GM23338 (cell line): Measurements from ENCODE around the gene CNNM3. TPM values are rescaled to one million over a fixed set of nuclear protein-coding genes. Genes with fewer than 3 reads are reported as not detected.

Experiments
- ATAC-seq: fragments of 200-7000 bp; cut with Tn5 transposase; 3 replicates; pipeline ENCODE4 v1.9.1; 2020
- DNase-seq: peaks from one replicate; pipeline ENCODE4 v3.0.0-alpha.2; 2015; ENCODE audit warnings: low spot score
- H2AFZ ChIP-seq: fragments of 200-600 bp; sonication (generic); 2 replicates; pipeline ENCODE4 v1.8.0; 2016; ENCODE audit warnings: antibody characterized with exemption, mild to moderate bottlenecking, moderate library complexity
- H3F3A ChIP-seq: fragments of 200-600 bp; sonication (generic); replicated peaks from 2 replicates; pipeline ENCODE4 v1.8.0; 2017; ENCODE audit warnings: antibody characterized with exemption, mixed run types, low read depth
- H3K27ac ChIP-seq: fragments of 200-600 bp; sonication (generic); 2 replicates; pipeline ENCODE4 v1.6.1; 2016; ENCODE audit warnings: low read depth
- H3K27me3 ChIP-seq: fragments of 200-600 bp; sonication (generic); 2 replicates; pipeline ENCODE4 v1.8.0; 2016; ENCODE audit warnings: mild to moderate bottlenecking, mixed run types, moderate library complexity; ENCODE audit not compliant: insufficient read depth
- H3K36me3 ChIP-seq: fragments of 200-600 bp; sonication (generic); 2 replicates; pipeline ENCODE4 v1.8.0; 2016; ENCODE audit warnings: mild to moderate bottlenecking; ENCODE audit not compliant: insufficient read depth
- H3K4me1 ChIP-seq: fragments of 200-600 bp; sonication (generic); 2 replicates; pipeline ENCODE4 v1.8.0; 2016; ENCODE audit warnings: mild to moderate bottlenecking, moderate library complexity; ENCODE audit not compliant: insufficient read depth
- H3K4me2 ChIP-seq: fragments of 200-600 bp; sonication (generic); 2 replicates; pipeline ENCODE4 v1.7.1; 2017; ENCODE audit warnings: mixed run types
- H3K4me3 ChIP-seq: fragments of 200-600 bp; sonication (generic); 2 replicates; pipeline ENCODE4 v1.6.1; 2016; ENCODE audit warnings: mixed run types
- H3K79me2 ChIP-seq: fragments of 200-600 bp; sonication (generic); replicated peaks from 2 replicates; pipeline ENCODE4 v1.8.0; 2017; ENCODE audit warnings: mild to moderate bottlenecking; ENCODE audit not compliant: insufficient read depth
- H3K9me2 ChIP-seq: fragments of 200-600 bp; sonication (generic); 2 replicates; pipeline ENCODE4 v1.8.0; 2017; ENCODE audit not compliant: insufficient read depth
- H4K20me1 ChIP-seq: fragments of 200-600 bp; sonication (generic); replicated peaks from 2 replicates; pipeline ENCODE4 v1.8.0; 2017; ENCODE audit warnings: mild to moderate bottlenecking; ENCODE audit not compliant: insufficient read depth
- H3K27ac Mint-ChIP-seq: 2 replicates; pipeline ENCODE4 v1.8.0; 2020; ENCODE audit warnings: inconsistent platforms, mild to moderate bottlenecking, moderate library complexity, mixed read lengths
- H3K27me3 Mint-ChIP-seq: 3 replicates; pipeline ENCODE4 v1.8.0; 2022; ENCODE audit warnings: low read depth, mild to moderate bottlenecking, moderate library complexity, mixed read lengths, inconsistent platforms; ENCODE audit not compliant: insufficient read depth, poor library complexity
- H3K36me3 Mint-ChIP-seq: 3 replicates; pipeline ENCODE4 v1.8.0; 2021; ENCODE audit warnings: low read depth, mild to moderate bottlenecking, inconsistent platforms, moderate library complexity, mixed read lengths
- H3K4me1 Mint-ChIP-seq: 3 replicates; pipeline ENCODE4 v1.8.0; 2020; ENCODE audit warnings: mild to moderate bottlenecking, inconsistent platforms, mixed read lengths
- H3K4me3 Mint-ChIP-seq: 3 replicates; pipeline ENCODE4 v1.8.0; 2021; ENCODE audit warnings: moderate library complexity, mild to moderate bottlenecking, inconsistent platforms, mixed read lengths
- H3K9me3 Mint-ChIP-seq: 3 replicates; pipeline ENCODE4 v1.8.0; 2020; ENCODE audit warnings: moderate library complexity, mild to moderate bottlenecking, inconsistent platforms, mixed read lengths
- CREB1 ChIP-seq: fragments of 250-450 bp; sonication (Bioruptor Pico); IDR thresholded peaks from 2 replicates; pipeline ENCODE4 v1.5.0; 2020; ENCODE audit warnings: low read depth, mild to moderate bottlenecking, moderate library complexity
- EZH2 ChIP-seq: fragments of 200-600 bp; sonication (generic); IDR thresholded peaks from one replicate; pipeline ENCODE4 v1.8.0; 2017; ENCODE audit warnings: antibody characterized with exemption, mild to moderate bottlenecking, low read depth; ENCODE audit not compliant: unreplicated experiment
- EZH2phosphoT487 ChIP-seq: fragments of 200-600 bp; sonication (generic); IDR thresholded peaks from one replicate; pipeline ENCODE4 v1.8.1; 2018; ENCODE audit warnings: antibody characterized with exemption; ENCODE audit not compliant: unreplicated experiment
- JUNB ChIP-seq: IDR thresholded peaks from one replicate; pipeline ENCODE4 v1.6.1; 2016; ENCODE audit warnings: antibody characterized with exemption; ENCODE audit not compliant: unreplicated experiment
- NANOG ChIP-seq: IDR thresholded peaks from 2 replicates; pipeline ENCODE4 v1.6.1; 2016; ENCODE audit warnings: antibody characterized with exemption, borderline replicate concordance
- POLR2AphosphoS5 ChIP-seq: IDR thresholded peaks from 2 replicates; pipeline ENCODE4 v1.6.1; 2016; ENCODE audit warnings: antibody characterized with exemption, low read depth
- STAT1 ChIP-seq: IDR thresholded peaks from one replicate; pipeline ENCODE4 v1.6.1; 2016; ENCODE audit warnings: antibody characterized with exemption; ENCODE audit not compliant: unreplicated experiment
- ZNF114 ChIP-seq: fragments of 250-450 bp; sonication (Bioruptor Pico); IDR thresholded peaks from 2 replicates; pipeline ENCODE4 v1.5.0; 2020; ENCODE audit warnings: mild to moderate bottlenecking, moderate library complexity
- ZNF331 ChIP-seq: fragments of 250-450 bp; sonication (Bioruptor Pico); IDR thresholded peaks from 2 replicates; pipeline ENCODE4 v1.5.0; 2020; ENCODE audit warnings: low read depth, mild to moderate bottlenecking, moderate library complexity
- polyA plus RNA-seq: library from polyadenylated mRNA; unstranded; fragments of >200 nt; fragmentation: Nextera tagmentation; extraction: Ambion mirVana; gene quantifications from 2 replicates; pipeline ENCODE4 v1.2.1, GENCODE V29; 2016
- total RNA-seq: library from RNA; depleted of rRNA; stranded (reverse); fragments of >200 nt; shearing (Covaris generic); gene quantifications from 2 replicates; pipeline ENCODE4 v1.2.3, GENCODE V29; 2014
- TF ChIP-seq, protein P1 (sequence below): fragments of 250-450 bp; sonication (Bioruptor Pico); IDR thresholded peaks from 2 replicates; pipeline ENCODE4 v1.5.0; 2020; ENCODE audit warnings: mild to moderate bottlenecking, moderate library complexity
- TF ChIP-seq, protein P2 (sequence below), 2 experiments: fragments of 200-600 bp in 1 of 2; sonication (generic) in 1 of 2; conservative IDR thresholded peaks; 2 replicates each; pipeline versions ENCODE4 v1.5.1 to v1.6.1; 2016 to 2017; ENCODE audit warnings: antibody characterized with exemption in 2 of 2, low read depth in 2 of 2, mild to moderate bottlenecking in 2 of 2, moderate library complexity in 1 of 2
- TF ChIP-seq, protein P3 (sequence below): IDR thresholded peaks from one replicate; pipeline ENCODE4 v1.6.1; 2018; ENCODE audit warnings: antibody characterized with exemption; ENCODE audit not compliant: unreplicated experiment

The CNNM3 gene
- total and polyA plus RNA-seq, 2 experiments from 2014 or later: 5.3 to 25.7 TPM

DNA sequence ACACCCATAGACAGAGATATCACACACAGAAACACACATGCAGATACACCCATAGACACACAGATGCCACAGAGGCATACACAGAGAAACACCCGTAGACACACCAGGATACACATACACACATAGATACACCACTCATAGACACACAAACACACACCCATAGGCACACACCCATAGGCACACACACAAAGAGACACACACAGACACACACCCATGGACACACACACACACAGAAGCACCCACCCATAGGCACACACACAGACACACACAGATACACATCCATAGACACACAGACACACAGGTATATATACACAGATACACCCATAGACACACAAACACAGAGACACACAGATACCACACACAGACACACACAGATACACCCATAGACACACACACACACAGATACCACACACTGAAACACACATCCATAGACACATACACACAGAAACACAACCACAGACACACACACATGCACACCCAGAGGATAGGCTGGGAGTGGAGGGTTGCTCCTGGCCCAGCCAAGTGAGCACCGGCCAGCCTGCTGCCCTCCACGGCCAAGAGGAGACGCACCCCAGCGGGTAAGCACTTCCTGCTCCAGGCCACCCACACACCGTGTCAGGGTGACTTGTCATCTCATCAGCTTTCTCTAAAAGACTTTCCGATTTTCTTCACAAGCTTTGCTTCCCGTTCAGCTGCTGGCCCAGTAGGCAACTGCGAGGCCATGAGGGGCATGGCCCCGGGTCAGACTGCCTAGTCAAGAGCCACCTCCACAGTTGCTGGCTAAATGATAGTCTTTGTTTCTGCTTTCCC lies 14.1 kb upstream of the CNNM3 start (continued):
- TF ChIP-seq, protein P1, sequence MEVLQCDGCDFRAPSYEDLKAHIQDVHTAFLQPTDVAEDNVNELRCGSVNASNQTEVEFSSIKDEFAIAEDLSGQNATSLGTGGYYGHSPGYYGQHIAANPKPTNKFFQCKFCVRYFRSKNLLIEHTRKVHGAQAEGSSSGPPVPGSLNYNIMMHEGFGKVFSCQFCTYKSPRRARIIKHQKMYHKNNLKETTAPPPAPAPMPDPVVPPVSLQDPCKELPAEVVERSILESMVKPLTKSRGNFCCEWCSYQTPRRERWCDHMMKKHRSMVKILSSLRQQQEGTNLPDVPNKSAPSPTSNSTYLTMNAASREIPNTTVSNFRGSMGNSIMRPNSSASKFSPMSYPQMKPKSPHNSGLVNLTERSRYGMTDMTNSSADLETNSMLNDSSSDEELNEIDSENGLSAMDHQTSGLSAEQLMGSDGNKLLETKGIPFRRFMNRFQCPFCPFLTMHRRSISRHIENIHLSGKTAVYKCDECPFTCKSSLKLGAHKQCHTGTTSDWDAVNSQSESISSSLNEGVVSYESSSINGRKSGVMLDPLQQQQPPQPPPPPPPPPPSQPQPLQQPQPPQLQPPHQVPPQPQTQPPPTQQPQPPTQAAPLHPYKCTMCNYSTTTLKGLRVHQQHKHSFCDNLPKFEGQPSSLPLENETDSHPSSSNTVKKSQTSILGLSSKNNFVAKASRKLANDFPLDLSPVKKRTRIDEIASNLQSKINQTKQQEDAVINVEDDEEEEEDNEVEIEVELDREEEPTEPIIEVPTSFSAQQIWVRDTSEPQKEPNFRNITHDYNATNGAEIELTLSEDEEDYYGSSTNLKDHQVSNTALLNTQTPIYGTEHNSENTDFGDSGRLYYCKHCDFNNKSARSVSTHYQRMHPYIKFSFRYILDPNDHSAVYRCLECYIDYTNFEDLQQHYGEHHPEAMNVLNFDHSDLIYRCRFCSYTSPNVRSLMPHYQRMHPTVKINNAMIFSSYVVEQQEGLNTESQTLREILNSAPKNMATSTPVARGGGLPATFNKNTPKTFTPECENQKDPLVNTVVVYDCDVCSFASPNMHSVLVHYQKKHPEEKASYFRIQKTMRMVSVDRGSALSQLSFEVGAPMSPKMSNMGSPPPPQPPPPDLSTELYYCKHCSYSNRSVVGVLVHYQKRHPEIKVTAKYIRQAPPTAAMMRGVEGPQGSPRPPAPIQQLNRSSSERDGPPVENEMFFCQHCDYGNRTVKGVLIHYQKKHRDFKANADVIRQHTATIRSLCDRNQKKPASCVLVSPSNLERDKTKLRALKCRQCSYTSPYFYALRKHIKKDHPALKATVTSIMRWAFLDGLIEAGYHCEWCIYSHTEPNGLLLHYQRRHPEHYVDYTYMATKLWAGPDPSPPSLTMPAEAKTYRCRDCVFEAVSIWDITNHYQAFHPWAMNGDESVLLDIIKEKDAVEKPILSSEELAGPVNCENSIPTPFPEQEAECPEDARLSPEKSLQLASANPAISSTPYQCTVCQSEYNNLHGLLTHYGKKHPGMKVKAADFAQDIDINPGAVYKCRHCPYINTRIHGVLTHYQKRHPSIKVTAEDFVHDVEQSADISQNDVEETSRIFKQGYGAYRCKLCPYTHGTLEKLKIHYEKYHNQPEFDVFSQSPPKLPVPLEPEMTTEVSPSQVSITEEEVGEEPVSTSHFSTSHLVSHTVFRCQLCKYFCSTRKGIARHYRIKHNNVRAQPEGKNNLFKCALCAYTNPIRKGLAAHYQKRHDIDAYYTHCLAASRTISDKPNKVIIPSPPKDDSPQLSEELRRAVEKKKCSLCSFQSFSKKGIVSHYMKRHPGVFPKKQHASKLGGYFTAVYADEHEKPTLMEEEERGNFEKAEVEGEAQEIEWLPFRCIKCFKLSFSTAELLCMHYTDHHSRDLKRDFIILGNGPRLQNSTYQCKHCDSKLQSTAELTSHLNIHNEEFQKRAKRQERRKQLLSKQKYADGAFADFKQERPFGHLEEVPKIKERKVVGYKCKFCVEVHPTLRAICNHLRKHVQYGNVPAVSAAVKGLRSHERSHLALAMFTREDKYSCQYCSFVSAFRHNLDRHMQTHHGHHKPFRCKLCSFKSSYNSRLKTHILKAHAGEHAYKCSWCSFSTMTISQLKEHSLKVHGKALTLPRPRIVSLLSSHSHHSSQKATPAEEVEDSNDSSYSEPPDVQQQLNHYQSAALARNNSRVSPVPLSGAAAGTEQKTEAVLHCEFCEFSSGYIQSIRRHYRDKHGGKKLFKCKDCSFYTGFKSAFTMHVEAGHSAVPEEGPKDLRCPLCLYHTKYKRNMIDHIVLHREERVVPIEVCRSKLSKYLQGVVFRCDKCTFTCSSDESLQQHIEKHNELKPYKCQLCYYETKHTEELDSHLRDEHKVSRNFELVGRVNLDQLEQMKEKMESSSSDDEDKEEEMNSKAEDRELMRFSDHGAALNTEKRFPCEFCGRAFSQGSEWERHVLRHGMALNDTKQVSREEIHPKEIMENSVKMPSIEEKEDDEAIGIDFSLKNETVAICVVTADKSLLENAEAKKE (CRISPR knock-in tag): no peak
- TF ChIP-seq ZNF331 (CRISPR knock-in tag): no peak
- TF ChIP-seq JUNB: no peak

DNA sequence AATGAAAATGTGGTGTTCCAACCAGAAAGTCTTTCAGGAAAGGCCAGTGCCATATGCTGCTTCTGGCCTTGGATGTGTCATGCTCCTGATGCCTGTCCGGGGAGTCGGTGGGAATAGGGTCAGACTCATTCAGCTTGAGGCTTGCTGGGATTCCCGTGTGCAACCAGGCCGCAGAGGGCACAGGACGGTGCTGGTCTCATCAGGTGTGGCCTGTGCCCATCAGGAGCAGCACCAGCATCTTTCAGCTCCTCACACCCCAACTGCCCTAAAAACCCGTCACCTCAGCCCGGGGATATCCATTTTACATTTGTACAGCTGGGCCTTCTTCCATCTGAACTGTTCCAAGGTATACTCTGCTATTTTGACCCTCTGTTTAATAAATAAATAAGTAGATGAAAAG lies 13.3 kb upstream of the CNNM3 start:
- no peaks in the 10 kb centered on the region for H3K9me2 ChIP-seq
- no peaks in the 10 kb centered on the region; the same call in 1 of the 2 replicates for H3F3A ChIP-seq
- no peaks in the 10 kb centered on the region for H3K4me1 ChIP-seq
- H3K4me2 ChIP-seq: no peak overlapping the region
- H3K79me2 ChIP-seq: no peaks in the 10 kb centered on the region
- Mint-ChIP-seq H3K27ac (no peak overlapping the region), H3K4me3 (no peak overlapping the region), H3K36me3 (peaks cover 9% of the 10 kb centered on the region; the same call in 2 of the 3 replicates), H3K27me3 (peaks cover 2% of the 10 kb centered on the region), H3K9me3 (peaks cover 6% of the 10 kb centered on the region; the same call in 1 of the 3 replicates), H3K4me1 (no peaks in the 10 kb centered on the region)
- no peak for ATAC-seq
- no peak overlapping the region for H3K27ac ChIP-seq
- H3K4me3 ChIP-seq: no peak overlapping the region
- no peaks in the 10 kb centered on the region for H3K36me3 ChIP-seq
- no peak for DNase-seq
- no peak overlapping the region for H2AFZ ChIP-seq
- H4K20me1 ChIP-seq: no peaks in the 10 kb centered on the region
- no peaks in the 10 kb centered on the region for H3K27me3 ChIP-seq
- TF ChIP-seq STAT1 (no peak), EZH2 (no peak), NANOG (no peak), POLR2AphosphoS5 (no peak), CREB1 (no peak), EZH2phosphoT487 (no peak), ZNF114 (no peak)
- TF ChIP-seq, protein P2, sequence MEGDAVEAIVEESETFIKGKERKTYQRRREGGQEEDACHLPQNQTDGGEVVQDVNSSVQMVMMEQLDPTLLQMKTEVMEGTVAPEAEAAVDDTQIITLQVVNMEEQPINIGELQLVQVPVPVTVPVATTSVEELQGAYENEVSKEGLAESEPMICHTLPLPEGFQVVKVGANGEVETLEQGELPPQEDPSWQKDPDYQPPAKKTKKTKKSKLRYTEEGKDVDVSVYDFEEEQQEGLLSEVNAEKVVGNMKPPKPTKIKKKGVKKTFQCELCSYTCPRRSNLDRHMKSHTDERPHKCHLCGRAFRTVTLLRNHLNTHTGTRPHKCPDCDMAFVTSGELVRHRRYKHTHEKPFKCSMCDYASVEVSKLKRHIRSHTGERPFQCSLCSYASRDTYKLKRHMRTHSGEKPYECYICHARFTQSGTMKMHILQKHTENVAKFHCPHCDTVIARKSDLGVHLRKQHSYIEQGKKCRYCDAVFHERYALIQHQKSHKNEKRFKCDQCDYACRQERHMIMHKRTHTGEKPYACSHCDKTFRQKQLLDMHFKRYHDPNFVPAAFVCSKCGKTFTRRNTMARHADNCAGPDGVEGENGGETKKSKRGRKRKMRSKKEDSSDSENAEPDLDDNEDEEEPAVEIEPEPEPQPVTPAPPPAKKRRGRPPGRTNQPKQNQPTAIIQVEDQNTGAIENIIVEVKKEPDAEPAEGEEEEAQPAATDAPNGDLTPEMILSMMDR (conservative IDR thresholded peaks at IDR 0.05; ENCODE audit: low read depth in 2 of 2): no peak
- TF ChIP-seq, protein P3, sequence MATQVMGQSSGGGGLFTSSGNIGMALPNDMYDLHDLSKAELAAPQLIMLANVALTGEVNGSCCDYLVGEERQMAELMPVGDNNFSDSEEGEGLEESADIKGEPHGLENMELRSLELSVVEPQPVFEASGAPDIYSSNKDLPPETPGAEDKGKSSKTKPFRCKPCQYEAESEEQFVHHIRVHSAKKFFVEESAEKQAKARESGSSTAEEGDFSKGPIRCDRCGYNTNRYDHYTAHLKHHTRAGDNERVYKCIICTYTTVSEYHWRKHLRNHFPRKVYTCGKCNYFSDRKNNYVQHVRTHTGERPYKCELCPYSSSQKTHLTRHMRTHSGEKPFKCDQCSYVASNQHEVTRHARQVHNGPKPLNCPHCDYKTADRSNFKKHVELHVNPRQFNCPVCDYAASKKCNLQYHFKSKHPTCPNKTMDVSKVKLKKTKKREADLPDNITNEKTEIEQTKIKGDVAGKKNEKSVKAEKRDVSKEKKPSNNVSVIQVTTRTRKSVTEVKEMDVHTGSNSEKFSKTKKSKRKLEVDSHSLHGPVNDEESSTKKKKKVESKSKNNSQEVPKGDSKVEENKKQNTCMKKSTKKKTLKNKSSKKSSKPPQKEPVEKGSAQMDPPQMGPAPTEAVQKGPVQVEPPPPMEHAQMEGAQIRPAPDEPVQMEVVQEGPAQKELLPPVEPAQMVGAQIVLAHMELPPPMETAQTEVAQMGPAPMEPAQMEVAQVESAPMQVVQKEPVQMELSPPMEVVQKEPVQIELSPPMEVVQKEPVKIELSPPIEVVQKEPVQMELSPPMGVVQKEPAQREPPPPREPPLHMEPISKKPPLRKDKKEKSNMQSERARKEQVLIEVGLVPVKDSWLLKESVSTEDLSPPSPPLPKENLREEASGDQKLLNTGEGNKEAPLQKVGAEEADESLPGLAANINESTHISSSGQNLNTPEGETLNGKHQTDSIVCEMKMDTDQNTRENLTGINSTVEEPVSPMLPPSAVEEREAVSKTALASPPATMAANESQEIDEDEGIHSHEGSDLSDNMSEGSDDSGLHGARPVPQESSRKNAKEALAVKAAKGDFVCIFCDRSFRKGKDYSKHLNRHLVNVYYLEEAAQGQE: no peak
